Heart left ventricle (tissue), 16 donors: ENCODE data around the gene SUSD1. TPM values are rescaled to one million over a fixed set of nuclear protein-coding genes. Genes with fewer than 3 reads are reported as not detected.

ENCODE experiments used
- ATAC-seq, 4 donors: fragments of 200-7000 bp; cut with Tn5 transposase; one replicate each; pipeline ENCODE4 v1.9.1; 2020 to 2022; ENCODE audit warnings: moderate library complexity in 4 of 4, mild to moderate bottlenecking in 3 of 4, moderate number of reproducible peaks in 1 of 4
- DNase-seq, 5 donors: peaks; one replicate each; pipeline ENCODE4 v3.0.0-alpha.2; 2020
- H3K27ac ChIP-seq, 12 donors: fragments of 200-600 bp; sonication (generic) in 4 of 12; one replicate each; pipeline versions ENCODE4 v1.5.0 to v1.8.0; 2016 to 2022; ENCODE audit warnings: mild to moderate bottlenecking in 2 of 12
- H3K27me3 ChIP-seq, 9 donors: fragments of 200-600 bp; sonication (generic) in 2 of 9; one replicate each; pipeline versions ENCODE4 v1.5.1 to v1.8.0; 2016 to 2022; ENCODE audit warnings: mild to moderate bottlenecking in 3 of 9
- H3K36me3 ChIP-seq, 9 donors: fragments of 200-600 bp; sonication (generic) in 2 of 9; one replicate each; pipeline versions ENCODE4 v1.5.0 to v1.8.0; 2018 to 2022; ENCODE audit warnings: mild to moderate bottlenecking in 2 of 9
- H3K4me1 ChIP-seq, 12 donors: fragments of 200-600 bp; sonication (generic) in 4 of 12; one replicate each; pipeline versions ENCODE4 v1.5.0 to v1.8.0; 2016 to 2022; ENCODE audit warnings: mild to moderate bottlenecking in 3 of 12
- H3K4me3 ChIP-seq, 12 donors: fragments of 200-600 bp; sonication (generic) in 4 of 12; one replicate each; pipeline versions ENCODE4 v1.5.0 to v1.8.0; 2017 to 2022; ENCODE audit warnings: mild to moderate bottlenecking in 9 of 12, moderate library complexity in 4 of 12
- H3K9me3 ChIP-seq, 12 donors: fragments of 200-600 bp; sonication (generic) in 4 of 12; one replicate each; pipeline versions ENCODE4 v1.5.0 to v1.8.0; 2016 to 2022; ENCODE audit warnings: mild to moderate bottlenecking in 1 of 12
- POLR2A ChIP-seq, 2 donors: fragments of 450-650 bp; IDR thresholded peaks; one replicate each; pipeline ENCODE4 v1.6.1; 2017; ENCODE audit warnings: antibody characterized with exemption in 2 of 2, mild to moderate bottlenecking in 2 of 2, moderate library complexity in 2 of 2
- WGBS, 4 donors: extraction: QIAGEN DNeasy Blood & Tissue Kit in 2 of 4; methylation state at CpG; one replicate each; pipeline versions ENCODE4 v1.1.5 to v1.1.7; 2013 to 2018; 5-methylcytosine and 5-hydroxymethylcytosine counted together
- intact Hi-C, 10 donors: fragments of 100-400 bp; cut with DNase I; formaldehyde crosslinking; loops; one replicate each; pipeline versions ENCODE4 v1.11.1 to v1.14.2; 2022
- polyA plus RNA-seq, 2 donors: library from polyadenylated mRNA; stranded (reverse); fragments of 200-250 nt; gene quantifications; one replicate each; pipeline ENCODE4 v1.2.3, GENCODE V29; 2013
- total RNA-seq, 9 donors: library from RNA; depleted of rRNA in 2 of 9; stranded (reverse); fragments of >200 nt in 2 of 9; fragmentation: NEBNext Ultra II Directional in 3 of 9; extraction: Animal tissue kit (Norgen Biotek cat#: 25700) in 3 of 9; gene quantifications; one replicate each; pipeline versions ENCODE4 v1.1.0 to v1.2.4, GENCODE V29; 2016 to 2023
- TF ChIP-seq, protein P1 (sequence below), 12 donors: fragments of 200-600 bp; sonication (generic) in 4 of 12; IDR thresholded peaks; one replicate each; pipeline versions ENCODE4 v1.5.0 to v1.8.0; 2018 to 2022; ENCODE audit warnings: antibody characterized with exemption in 12 of 12, mild to moderate bottlenecking in 5 of 12
- donor health status: ischemic (EF 13 %, LVEDD 7.1; RV severe dilation, severe dysfunction).
- donor health status: healthy with polysubstance abuse.
- donor health status: DM: no; HTN: yes; CAD: no.
- donor health status: DM: no; HTN: no; CAD: no.
- donor health status: ischemic (EF 25% LVEDD 6.9; RV normal size, moderate dysfunction).
- donor health status: ischemic (EF 25% LVEDD 5.7; RV mildly dilated, moderate dysfunction).
- donor health status: healthy.
- donor health status: DM: yes; HTN: yes; CAD: no.
- donor health status: ischemic (EF 35%, LVEDD 5.7; RV mildly dilated, moderate dysfunction).
- donor health status: nonischemic (EF 11% LVEDD 7.7; RV severe dilation, severe dysfunction).
- donor health status: DM: yes; HTN: yes; CAD: no.
- donor health status: PGD.
- donor health status: ischemic (EF 29% LVEDD 5.4; RV normal size, mild dysfunction).
- donor health status: nonischemic (EF 23%, LVEDD 6.1; RV moderate dilation, normal function).

SUSD1 gene
- total and polyA plus RNA-seq, 11 donors: 1.0 to 22.7 (median 6.0) TPM

DNA sequence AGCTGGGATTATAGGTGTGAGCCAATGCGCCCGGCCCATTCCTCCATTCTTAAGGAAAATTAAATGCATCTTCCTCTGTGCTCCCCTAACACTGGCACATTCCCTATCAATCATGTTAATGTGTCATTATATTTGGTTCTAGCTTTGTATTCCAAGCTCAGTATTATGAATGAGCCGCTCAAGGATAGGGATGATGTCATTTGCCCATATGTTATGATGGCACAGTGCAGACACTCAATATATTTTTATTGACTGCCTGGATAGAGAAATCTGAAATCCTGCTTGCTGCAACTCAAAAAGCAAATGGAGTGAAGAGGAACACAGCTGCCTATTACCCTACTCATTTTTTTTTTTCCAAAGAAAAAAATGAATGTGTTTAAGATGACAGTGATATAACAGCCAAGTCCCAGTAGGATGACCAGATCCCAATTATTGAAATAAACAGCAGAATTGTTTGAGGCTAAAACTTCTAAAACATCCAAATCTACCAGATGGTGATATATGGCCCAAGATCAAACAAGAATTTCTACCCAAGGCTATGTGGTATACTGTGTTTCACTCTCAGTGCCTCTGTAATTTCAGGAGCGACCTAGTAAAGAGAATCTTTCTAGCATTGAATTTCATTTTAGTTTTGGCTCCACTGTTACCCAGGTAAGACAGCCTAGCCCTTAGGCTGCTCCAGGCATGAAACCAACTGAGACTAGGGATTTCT lies 16.3 kb downstream of the SUSD1 start:
- peaks cover 0 to 22% (median 0%) of the 10 kb centered on the region in 12 donors for H3K4me1 ChIP-seq
- no peaks in the 10 kb centered on the region for H3K27me3 ChIP-seq
- H3K9me3 ChIP-seq: no peaks in the 10 kb centered on the region
- ATAC-seq: no peak
- H3K36me3 ChIP-seq: peaks cover 0 to 3% (median 0%) of the 10 kb centered on the region in 9 donors
- WGBS, 4 donors: 92 to 94% (median 92%) methylated on average over 4 of the region's 4 CpGs
- peak overlapping the region in 3 of 12 donors; percentile 1 to 59 (median 19) for H3K27ac ChIP-seq
- no peak for DNase-seq
- intact Hi-C loops: no loop called here
- TF ChIP-seq, protein P1, sequence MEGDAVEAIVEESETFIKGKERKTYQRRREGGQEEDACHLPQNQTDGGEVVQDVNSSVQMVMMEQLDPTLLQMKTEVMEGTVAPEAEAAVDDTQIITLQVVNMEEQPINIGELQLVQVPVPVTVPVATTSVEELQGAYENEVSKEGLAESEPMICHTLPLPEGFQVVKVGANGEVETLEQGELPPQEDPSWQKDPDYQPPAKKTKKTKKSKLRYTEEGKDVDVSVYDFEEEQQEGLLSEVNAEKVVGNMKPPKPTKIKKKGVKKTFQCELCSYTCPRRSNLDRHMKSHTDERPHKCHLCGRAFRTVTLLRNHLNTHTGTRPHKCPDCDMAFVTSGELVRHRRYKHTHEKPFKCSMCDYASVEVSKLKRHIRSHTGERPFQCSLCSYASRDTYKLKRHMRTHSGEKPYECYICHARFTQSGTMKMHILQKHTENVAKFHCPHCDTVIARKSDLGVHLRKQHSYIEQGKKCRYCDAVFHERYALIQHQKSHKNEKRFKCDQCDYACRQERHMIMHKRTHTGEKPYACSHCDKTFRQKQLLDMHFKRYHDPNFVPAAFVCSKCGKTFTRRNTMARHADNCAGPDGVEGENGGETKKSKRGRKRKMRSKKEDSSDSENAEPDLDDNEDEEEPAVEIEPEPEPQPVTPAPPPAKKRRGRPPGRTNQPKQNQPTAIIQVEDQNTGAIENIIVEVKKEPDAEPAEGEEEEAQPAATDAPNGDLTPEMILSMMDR (IDR thresholded peaks at IDR 0.05): no peak
- TF ChIP-seq POLR2A (IDR thresholded peaks at IDR 0.05): no peak
- H3K4me3 ChIP-seq: no peak overlapping the region

GRCh38 chr9:112157961-112158360 lies 17.1 kb downstream of the SUSD1 start:
- Histone ChIP-seq H3K4me3 (no peak overlapping the region), H3K27me3 (no peaks in the 10 kb centered on the region), H3K36me3 (peaks cover 0 to 4% (median 0%) of the 10 kb centered on the region in 9 donors), H3K27ac (peak overlapping the region in 3 of 12 donors; percentile 1 to 59 (median 28)), H3K4me1 (peaks cover 0 to 22% (median 0%) of the 10 kb centered on the region in 12 donors), H3K9me3 (no peaks in the 10 kb centered on the region)
- ATAC-seq (no peak), DNase-seq (no peak)
- intact Hi-C loops: no loop called here
- TF ChIP-seq POLR2A (IDR thresholded peaks at IDR 0.05): no peak
- TF ChIP-seq, protein P1 (IDR thresholded peaks at IDR 0.05): no peak
- WGBS, 4 donors: 80 to 90% (median 88%) methylated on average over 5 of the region's 5 CpGs

DNA sequence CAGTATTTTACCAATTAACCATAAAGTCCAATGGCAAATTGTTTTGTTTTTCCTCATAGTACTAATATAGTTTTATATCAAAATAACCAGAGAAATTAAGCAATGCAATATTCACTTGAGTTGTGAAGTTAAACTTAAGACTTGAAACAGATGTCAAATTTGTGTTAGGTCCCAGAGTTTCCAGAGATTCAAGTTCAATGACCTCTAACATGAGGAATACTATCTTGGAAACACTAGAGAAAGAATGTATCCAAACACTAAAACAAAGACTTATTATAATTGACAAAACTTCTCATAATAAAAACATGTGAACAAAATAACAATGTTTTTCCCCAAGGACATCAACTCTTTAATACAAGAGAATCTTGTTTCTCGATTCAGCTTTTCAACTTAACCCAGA lies 18.0 kb downstream of the SUSD1 start:
- Histone ChIP-seq H3K27ac (no peak overlapping the region), H3K4me3 (no peak overlapping the region), H3K36me3 (peaks cover 0 to 7% (median 0%) of the 10 kb centered on the region in 9 donors), H3K9me3 (no peaks in the 10 kb centered on the region), H3K27me3 (no peaks in the 10 kb centered on the region), H3K4me1 (peaks cover 0 to 22% (median 0%) of the 10 kb centered on the region in 12 donors)
- TF ChIP-seq POLR2A (IDR thresholded peaks at IDR 0.05): no peak
- TF ChIP-seq, protein P1 (IDR thresholded peaks at IDR 0.05): no peak
- ATAC-seq (no peak), DNase-seq (no peak)
- intact Hi-C loops: no loop called here
- 61 to 70% (median 66%) methylated on average over 1 of the region's 1 CpG for WGBS, 4 donors

- no peak for ATAC-seq
- peaks cover 0 to 30% (median 0%) of the 10 kb centered on the region in 9 donors for H3K36me3 ChIP-seq
- DNase-seq: no peak
- intact Hi-C loops: loop anchor here in 1 of 10 donors (10.0 kb wide), 1 partner anchor 56 kb away; no protein-coding TSS in a partner anchor
- H3K4me1 ChIP-seq: no peaks in the 10 kb centered on the region
- H3K9me3 ChIP-seq: no peaks in the 10 kb centered on the region
- no peak overlapping the region for H3K4me3 ChIP-seq
- 90 to 95% (median 93%) methylated on average over 10 of the region's 10 CpGs for WGBS, 4 donors
- no peaks in the 10 kb centered on the region for H3K27me3 ChIP-seq
- TF ChIP-seq POLR2A (IDR thresholded peaks at IDR 0.05): no peak
- TF ChIP-seq, protein P1 (IDR thresholded peaks at IDR 0.05): no peak
- H3K27ac ChIP-seq: no peak overlapping the region
Observed at GRCh38 chr9:112149211-112149610, 25.9 kb downstream of the SUSD1 start.
